GM21367 (cell line): ENCODE measurements around the gene MRPL10.
"Not testable (repeated sequence)": the region's sequence is repeated elsewhere in the genome, so short reads cannot be mapped to it uniquely, and the experiment has no call there.

Experiments used
- ATAC-seq: cut with Tn5 transposase; IDR thresholded peaks from one replicate; pipeline ENCODE4 v1.9.1; 2021; ENCODE audit not compliant: unreplicated experiment

Gene MRPL10

DNA sequence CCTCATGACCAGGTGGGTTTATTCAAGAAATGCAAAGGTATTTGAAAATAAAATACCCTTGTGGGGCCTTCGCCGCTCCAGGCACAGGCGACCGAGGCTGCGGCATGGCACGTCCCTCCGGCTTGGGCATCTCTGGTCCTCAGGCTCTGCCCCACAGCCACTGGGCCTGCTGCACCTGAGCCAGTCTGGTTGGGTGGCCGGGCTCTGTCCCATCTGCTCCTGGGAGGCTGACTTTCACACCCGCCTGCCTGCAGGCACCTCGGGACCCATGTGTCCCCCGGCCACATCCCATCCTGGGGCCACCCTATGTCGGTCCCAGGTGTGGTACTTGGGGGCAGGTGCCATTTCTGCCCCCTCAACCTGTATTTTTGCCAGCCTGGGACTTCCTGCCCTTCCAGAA, 30.7 kb downstream of the MRPL10 start:
- no peak for ATAC-seq

- no peak for ATAC-seq
These were observed 33.5 kb downstream of the MRPL10 start for GRCh38 chr17:47797797-47798196.

- no peak for ATAC-seq
These were observed 38.4 kb downstream of the MRPL10 start for GRCh38 chr17:47792979-47793378.

- ATAC-seq, result no peak
These were observed 38.9 kb downstream of the MRPL10 start for GRCh38 chr17:47792457-47792856.

DNA sequence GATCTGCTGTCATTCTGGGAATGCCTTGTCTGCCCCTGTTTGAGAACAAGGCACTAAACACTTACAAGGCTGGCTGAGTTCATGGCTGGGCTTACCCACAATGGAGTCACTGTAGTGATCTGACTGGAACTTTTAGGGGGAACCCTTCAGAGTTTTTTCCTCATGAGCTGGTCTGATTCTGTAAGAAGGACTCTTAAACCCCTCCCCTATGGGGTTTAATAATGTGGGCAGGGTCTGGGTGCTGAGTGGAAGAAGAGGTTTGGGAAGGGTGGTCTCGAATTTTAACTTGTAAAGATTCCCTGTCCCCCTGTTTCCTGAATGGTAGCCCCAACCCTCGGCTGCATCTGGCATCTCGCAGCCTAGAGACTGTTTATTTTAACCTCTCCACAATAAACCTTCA, 40.3 kb downstream of the MRPL10 start:
- no peak for ATAC-seq

DNA sequence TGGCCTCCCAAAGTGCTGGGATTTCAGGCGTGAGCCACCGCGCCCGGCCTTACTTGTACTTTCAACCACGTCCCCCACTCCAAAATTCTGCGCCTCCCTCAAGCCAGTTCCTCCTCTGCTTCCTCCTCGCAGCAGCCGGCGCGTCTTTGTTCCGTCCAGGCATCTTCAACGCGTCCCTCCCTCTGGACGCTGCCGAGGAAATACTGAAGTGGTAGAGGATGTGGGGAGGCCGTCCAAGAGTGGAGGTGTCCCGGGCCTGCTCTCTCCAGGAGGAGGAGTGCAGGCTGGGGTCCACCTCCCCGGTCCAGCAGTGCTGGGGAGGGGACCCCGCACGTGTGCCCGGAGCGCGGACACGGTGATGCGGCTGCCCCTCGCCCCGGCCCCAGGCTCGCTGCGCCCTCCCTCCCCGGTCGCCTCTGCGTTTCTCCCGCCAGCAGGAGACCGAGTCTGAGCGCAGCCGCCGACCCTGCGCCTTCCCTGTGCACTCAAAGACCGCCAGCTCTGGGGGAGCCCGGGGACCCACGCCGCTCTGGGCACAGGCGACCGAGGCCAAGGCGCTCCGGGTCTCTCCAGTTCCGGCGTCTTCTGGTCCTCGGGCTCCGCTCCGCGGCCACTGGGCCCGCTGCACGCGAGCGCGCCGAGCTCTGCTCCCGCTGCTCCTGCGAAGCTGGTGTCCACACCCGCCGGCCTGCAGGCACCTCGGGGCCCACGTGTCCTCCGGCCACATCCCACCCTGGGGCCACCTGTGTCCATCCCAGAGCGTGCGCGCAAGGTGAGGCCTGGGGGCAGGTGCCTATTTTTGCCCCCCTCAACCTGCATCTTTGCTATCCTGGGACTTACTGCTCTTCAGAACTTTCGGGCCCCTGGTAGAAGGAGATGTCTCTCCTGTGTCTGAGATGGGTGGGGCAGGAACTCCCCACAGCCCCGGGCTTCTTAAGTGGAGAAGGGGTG, 41.5 kb downstream of the MRPL10 start:
- ATAC-seq, result no peak

DNA sequence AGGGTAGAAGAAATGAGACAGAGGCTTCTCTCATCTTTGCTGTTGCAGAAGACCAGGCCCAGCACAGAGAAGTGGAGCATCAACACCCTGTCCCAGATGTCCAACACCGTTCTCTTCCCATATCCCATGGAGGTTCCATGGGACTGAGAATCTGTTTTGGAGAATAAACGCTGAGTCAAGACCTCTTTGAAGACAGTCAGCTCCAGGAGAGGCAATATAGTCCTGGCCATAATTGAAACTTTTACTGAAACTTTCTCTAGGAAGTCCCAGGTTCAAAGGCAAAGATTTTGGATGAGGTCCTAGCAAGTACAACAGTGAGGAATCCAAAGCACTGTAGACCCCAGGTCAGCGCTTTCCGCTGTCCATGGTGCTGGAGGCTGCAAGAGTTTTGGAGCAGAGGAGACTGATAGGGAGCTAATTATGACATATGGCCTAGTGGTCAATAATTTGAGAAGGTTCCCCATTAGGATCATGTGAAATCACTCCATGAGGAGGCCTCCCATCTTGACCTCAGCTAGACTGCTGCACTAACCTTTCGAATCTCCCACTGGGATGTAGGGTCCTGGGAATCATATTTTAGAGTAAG, 45.7 kb downstream of the MRPL10 start:
- ATAC-seq, result no peak

DNA sequence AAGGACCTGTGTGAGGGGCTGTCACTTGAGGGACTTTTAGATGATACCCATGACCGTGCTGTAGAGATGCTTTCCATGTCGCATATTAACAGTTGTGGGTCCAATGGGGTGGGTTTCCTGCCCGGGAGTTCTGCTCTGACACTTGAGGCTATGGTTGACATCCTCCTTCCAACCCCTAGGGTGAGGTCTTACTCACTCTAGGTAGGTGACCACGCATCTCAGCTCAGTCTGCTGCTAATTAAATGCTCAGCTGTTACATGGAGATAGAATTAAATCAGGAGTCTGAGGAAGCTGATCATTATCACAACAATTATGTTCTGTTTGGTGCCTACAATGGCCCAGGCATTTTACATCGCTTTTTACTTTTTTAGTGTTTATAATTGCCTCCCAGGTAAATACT, 49.9 kb downstream of the MRPL10 start:
- ATAC-seq, result no peak

- ATAC-seq, result no peak
These were observed 53.1 kb downstream of the MRPL10 start for GRCh38 chr17:47778184-47778635.

DNA sequence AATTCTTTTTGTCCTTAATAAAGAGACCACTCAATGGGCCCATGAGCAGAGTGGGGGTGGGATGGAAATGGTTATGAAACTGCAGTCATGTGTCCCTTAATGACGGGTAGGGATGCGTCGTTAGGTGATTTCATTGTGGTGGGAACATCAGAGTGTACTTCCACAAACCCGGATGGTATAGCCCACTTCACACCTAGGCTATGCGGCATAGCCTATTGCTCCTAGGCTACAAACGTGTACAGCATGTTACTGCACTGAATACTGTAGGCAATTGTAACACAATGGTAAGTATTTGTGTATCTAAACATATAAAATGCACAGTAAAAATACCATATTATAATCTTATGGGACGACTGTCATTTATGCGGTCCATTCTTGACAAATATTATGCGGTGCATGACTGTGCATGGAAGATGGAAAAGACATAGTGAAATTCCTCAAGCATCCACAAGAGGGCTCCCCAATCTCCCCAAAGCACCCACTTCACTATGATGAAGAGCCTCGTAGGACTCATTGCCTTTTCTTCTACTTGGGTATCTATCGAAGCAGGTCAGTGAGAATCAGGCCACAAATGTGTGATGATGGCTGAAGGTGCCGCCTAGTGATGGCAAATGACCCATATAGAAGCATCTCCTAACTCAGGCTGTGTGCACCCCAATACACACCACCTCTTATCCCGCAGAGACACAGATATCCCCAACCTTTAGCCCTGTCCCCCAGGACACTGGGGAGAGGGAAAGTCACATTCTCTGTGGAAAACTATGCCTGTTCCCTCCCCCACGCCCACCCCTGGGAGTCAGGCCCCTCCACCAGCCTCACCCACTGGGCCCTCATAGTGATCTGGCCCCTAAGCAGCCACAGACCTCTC, 54.8 kb downstream of the MRPL10 start:
- no peak for ATAC-seq

- no peak for ATAC-seq
These were observed 56.3 kb downstream of the MRPL10 start for GRCh38 chr17:47774987-47775580.

- no peak for ATAC-seq
These were observed 57.0 kb downstream of the MRPL10 start for GRCh38 chr17:47774331-47774730.

DNA sequence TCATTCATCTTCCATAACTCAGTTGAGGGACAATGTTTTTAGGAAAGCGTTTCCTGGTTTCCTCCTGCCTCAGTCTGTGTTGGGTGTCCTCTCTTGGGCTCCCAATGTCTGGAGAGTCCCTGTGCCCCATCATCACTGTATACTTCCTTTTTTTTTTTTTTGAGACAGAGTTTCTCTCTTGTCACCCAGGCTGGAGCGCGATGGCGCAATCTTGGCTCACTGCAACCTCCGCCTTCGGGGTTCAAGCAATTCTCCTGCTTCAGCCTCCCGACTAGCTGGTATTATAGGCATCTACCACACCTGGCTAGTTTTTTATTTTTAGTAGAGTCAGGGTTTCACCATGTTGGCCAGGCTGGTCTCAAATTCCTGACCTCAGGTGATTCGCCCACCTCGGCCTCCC, 57.7 kb downstream of the MRPL10 start:
- not testable (repeated sequence) for ATAC-seq
